ENCODE data around the gene GRIK4.

GRIK4 gene

GRCh38 chr11:120867531-120867930 is 356.0 kb downstream of the GRIK4 start:
- DNase-seq (ENCODE audit: insufficient read length), result no peak
- no peak for TF ChIP-seq POLR2AphosphoS5 (IDR thresholded peaks at IDR 0.05; ENCODE audit: low read depth, low read length)
- no peak for TF ChIP-seq POLR2A (IDR thresholded peaks at IDR 0.05; ENCODE audit: low read depth, low read length)
- no peak for TF ChIP-seq TAF1 (IDR thresholded peaks at IDR 0.05; ENCODE audit: borderline replicate concordance, low read depth, low read length)
- FAIRE-seq, result no peak

- DNase-seq (ENCODE audit: insufficient read length) (no peak), FAIRE-seq (no peak)
These were observed 356.4 kb downstream of the GRIK4 start for GRCh38 chr11:120867988-120868387.

GRCh38 chr11:120869097-120869496 is 357.5 kb downstream of the GRIK4 start:
- no peak for DNase-seq (ENCODE audit: insufficient read length)
- no peak for TF ChIP-seq TAF1 (IDR thresholded peaks at IDR 0.05; ENCODE audit: borderline replicate concordance, low read depth, low read length)
- no peak for FAIRE-seq

More at GRCh38 chr11:120867988-120868387, 356.4 kb downstream of the GRIK4 start:
- no peak for TF ChIP-seq POLR2A (IDR thresholded peaks at IDR 0.05; ENCODE audit: low read depth, low read length)
- no peak for TF ChIP-seq TAF1 (IDR thresholded peaks at IDR 0.05; ENCODE audit: borderline replicate concordance, low read depth, low read length)
- no peak for TF ChIP-seq POLR2AphosphoS5 (IDR thresholded peaks at IDR 0.05; ENCODE audit: low read depth, low read length)

- FAIRE-seq (peak; percentile 51), DNase-seq (ENCODE audit: insufficient read length) (no peak)
These were observed 358.0 kb downstream of the GRIK4 start for GRCh38 chr11:120869516-120870011.

GRCh38 chr11:120871194-120871593 is 359.6 kb downstream of the GRIK4 start:
- TF ChIP-seq TAF1 (IDR thresholded peaks at IDR 0.05; ENCODE audit: borderline replicate concordance, low read depth, low read length) (no peak), POLR2AphosphoS5 (IDR thresholded peaks at IDR 0.05; ENCODE audit: low read depth, low read length) (no peak), POLR2A (IDR thresholded peaks at IDR 0.05; ENCODE audit: low read depth, low read length) (no peak)
- DNase-seq (ENCODE audit: insufficient read length) (no peak), FAIRE-seq (no peak)

More at GRCh38 chr11:120869516-120870011, 358.0 kb downstream of the GRIK4 start:
- TF ChIP-seq POLR2A (IDR thresholded peaks at IDR 0.05; ENCODE audit: low read depth, low read length) (no peak), POLR2AphosphoS5 (IDR thresholded peaks at IDR 0.05; ENCODE audit: low read depth, low read length) (no peak)

- FAIRE-seq, result no peak
These were observed 360.4 kb downstream of the GRIK4 start for GRCh38 chr11:120871924-120872323.

GRCh38 chr11:120873966-120874735 is 362.6 kb downstream of the GRIK4 start:
- no peak for FAIRE-seq
- DNase-seq (ENCODE audit: insufficient read length), result no peak
- no peak for TF ChIP-seq POLR2AphosphoS5 (IDR thresholded peaks at IDR 0.05; ENCODE audit: low read depth, low read length)
- TF ChIP-seq TAF1 (IDR thresholded peaks at IDR 0.05; ENCODE audit: borderline replicate concordance, low read depth, low read length), result no peak
- no peak for TF ChIP-seq POLR2A (IDR thresholded peaks at IDR 0.05; ENCODE audit: low read depth, low read length)

More at GRCh38 chr11:120871924-120872323, 360.4 kb downstream of the GRIK4 start:
- DNase-seq (ENCODE audit: insufficient read length), result no peak
- no peak for TF ChIP-seq POLR2AphosphoS5 (IDR thresholded peaks at IDR 0.05; ENCODE audit: low read depth, low read length)
- TF ChIP-seq POLR2A (IDR thresholded peaks at IDR 0.05; ENCODE audit: low read depth, low read length), result no peak
- TF ChIP-seq TAF1 (IDR thresholded peaks at IDR 0.05; ENCODE audit: borderline replicate concordance, low read depth, low read length), result no peak

GRCh38 chr11:120875986-120876385 is 364.4 kb downstream of the GRIK4 start:
- no peak for FAIRE-seq
- TF ChIP-seq TAF1 (IDR thresholded peaks at IDR 0.05; ENCODE audit: borderline replicate concordance, low read depth, low read length) (no peak), POLR2A (IDR thresholded peaks at IDR 0.05; ENCODE audit: low read depth, low read length) (no peak), POLR2AphosphoS5 (IDR thresholded peaks at IDR 0.05; ENCODE audit: low read depth, low read length) (no peak)
- DNase-seq (ENCODE audit: insufficient read length), result no peak

GRCh38 chr11:120877746-120878365 is 366.3 kb downstream of the GRIK4 start:
- no peak for TF ChIP-seq POLR2AphosphoS5 (IDR thresholded peaks at IDR 0.05; ENCODE audit: low read depth, low read length)
- no peak for TF ChIP-seq TAF1 (IDR thresholded peaks at IDR 0.05; ENCODE audit: borderline replicate concordance, low read depth, low read length)
- TF ChIP-seq POLR2A (IDR thresholded peaks at IDR 0.05; ENCODE audit: low read depth, low read length), result no peak
- no peak for FAIRE-seq
- no peak for DNase-seq (ENCODE audit: insufficient read length)

- TF ChIP-seq TAF1 (IDR thresholded peaks at IDR 0.05; ENCODE audit: borderline replicate concordance, low read depth, low read length) (no peak), POLR2A (IDR thresholded peaks at IDR 0.05; ENCODE audit: low read depth, low read length) (no peak), POLR2AphosphoS5 (IDR thresholded peaks at IDR 0.05; ENCODE audit: low read depth, low read length) (no peak)
- no peak for DNase-seq (ENCODE audit: insufficient read length)
- FAIRE-seq, result no peak
These were observed 367.2 kb downstream of the GRIK4 start for GRCh38 chr11:120878781-120879180.

- FAIRE-seq, result no peak
These were observed 369.1 kb downstream of the GRIK4 start for GRCh38 chr11:120880498-120881175.

More at GRCh38 chr11:120880498-120881175, 369.1 kb downstream of the GRIK4 start:
- TF ChIP-seq POLR2AphosphoS5 (IDR thresholded peaks at IDR 0.05; ENCODE audit: low read depth, low read length), result no peak
- no peak for DNase-seq (ENCODE audit: insufficient read length)

Measured in GM12892 (cell line).